ES-I3 (cell line): ENCODE data around the gene HNRNPC.

Experiments
- H3K36me3 ChIP-seq: 2 replicates; pipeline ENCODE4 v1.6.1; 2013; ENCODE audit warnings: mild to moderate bottlenecking, low read length, control low read depth, moderate library complexity; ENCODE audit not compliant: insufficient read depth
- H3K4me1 ChIP-seq: 2 replicates; pipeline ENCODE4 v1.6.1; 2013; ENCODE audit warnings: mild to moderate bottlenecking, control low read depth, low read length; ENCODE audit not compliant: insufficient read depth
- H3K9ac ChIP-seq: 2 replicates; pipeline ENCODE4 v1.6.1; 2013; ENCODE audit warnings: low read depth, mild to moderate bottlenecking, low read length, moderate library complexity
- H3K9me3 ChIP-seq: 2 replicates; pipeline ENCODE4 v1.6.1; 2013; ENCODE audit warnings: mild to moderate bottlenecking, low read length, moderate library complexity; ENCODE audit not compliant: control insufficient read depth, insufficient read depth

Gene HNRNPC

DNA sequence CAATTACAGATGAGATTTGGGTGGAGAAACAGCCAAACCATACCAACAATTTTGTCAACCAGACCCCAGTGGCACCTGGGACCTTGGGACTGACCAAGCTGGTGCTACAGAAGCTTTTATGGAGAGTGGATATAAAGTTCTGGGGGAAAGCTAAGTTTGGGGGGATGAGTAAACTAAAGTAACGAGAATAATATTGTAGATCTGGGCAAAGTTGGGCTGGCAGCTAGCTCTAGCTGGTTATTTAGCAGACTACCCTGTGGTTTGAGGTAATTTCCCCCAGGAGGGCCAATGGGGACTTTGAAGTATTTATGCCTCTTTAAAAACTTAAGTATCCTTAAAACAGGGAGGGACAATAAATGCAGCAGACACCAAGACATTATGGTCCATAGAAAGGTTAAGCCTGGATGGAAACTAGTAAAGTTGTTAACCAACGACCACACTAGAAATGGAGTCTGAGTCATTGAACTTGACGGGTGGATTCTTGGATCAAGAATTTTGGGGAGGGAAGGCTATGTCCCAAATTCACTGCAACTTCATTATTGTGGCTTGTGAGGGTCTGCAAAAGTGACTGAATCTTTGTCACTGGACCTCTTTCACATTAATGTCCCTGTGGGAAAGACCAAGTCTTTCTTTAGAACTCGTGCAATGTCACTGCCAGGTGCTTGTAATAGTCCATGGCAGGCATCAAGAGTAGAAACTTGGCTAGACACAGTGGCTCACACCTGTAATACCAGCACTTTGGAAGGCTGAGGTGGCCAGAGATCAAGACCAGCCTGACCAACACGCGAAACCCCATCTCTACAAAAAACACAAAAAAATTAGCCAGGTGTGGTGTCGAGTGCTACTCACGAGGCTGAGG, 64.8 kb downstream of the HNRNPC start:
- Histone ChIP-seq H3K9me3 (no peaks in the 10 kb centered on the region), H3K36me3 (peaks cover 31% of the 10 kb centered on the region), H3K9ac (no peak overlapping the region), H3K4me1 (no peaks in the 10 kb centered on the region)

DNA sequence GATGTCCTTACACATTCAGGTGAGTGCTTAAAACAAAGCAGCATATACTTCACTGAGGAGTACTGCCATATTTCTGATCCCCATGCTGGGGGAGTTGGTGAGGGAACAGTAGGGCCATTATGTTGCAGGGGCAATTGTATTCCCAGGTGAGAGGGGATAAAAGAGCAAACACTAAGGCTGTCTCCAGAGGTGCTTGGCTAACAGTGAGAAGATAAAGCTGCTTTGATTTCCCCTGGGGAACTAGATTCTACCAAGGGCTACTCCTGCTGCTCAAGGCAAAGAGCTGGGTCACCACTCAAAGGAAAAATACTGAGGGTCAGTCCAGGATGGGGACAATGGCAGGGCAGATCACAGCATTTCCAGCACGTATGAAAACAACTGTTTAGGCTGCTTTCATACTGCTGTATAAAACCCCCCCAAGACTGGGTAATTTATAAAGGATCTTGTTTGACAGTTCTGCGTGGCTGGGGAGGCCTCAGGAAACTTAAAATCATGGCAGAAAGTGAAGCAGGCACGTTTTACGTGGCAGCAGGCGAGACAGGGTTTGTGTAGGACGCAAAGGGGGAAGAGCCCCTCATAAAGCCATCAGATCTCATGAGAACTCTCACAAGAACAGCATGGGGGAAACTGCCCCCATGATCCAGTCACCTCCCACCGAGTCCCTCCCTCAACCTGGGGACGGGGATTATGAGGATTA, 65.6 kb downstream of the HNRNPC start:
- H3K36me3 ChIP-seq, result peaks cover 24% of the 10 kb centered on the region
- no peaks in the 10 kb centered on the region for H3K9me3 ChIP-seq
- H3K9ac ChIP-seq, result no peak overlapping the region
- H3K4me1 ChIP-seq, result no peaks in the 10 kb centered on the region

DNA sequence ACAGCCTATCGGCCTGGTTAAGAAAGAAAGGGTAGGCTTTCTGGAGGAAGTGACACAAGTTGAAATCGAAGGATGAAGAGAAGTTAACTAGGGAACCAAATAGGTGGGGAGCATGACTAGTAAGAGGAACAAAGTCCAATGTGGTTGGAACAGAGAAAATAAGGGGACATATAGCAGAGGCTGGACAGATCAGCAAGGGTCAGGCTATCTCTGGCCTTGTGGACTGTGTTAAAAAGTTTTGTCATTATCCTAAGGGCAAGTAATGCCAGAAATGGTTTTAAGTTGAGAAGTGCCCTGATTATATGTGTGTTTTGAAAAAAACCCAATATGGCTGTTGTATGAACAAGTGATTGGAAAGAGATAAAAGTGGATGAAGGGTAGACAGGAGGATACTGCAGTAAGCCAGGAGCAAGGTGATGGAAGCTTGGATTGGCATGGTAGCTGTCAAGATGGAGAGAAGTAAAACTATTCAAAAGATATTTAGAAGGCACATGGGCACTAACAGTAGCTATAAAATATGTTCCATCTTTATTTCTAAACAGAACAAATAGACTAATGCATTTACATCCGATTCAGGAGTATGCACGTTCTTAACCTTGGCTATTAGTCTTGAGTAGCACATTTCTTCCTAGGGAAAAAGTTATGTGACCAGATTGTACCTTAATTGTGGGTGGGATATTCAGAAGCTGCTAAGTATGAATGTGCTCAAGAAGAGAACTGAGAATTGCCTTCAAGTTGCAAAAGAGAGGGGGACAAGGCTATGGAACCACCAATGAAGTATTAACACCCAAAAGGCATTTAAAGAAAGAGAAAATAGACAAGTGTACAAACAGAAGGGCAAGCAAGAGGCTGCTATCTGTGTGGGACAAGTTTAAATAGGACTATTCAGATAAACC, 66.5 kb downstream of the HNRNPC start:
- H3K9ac ChIP-seq, result no peak overlapping the region
- peaks cover 17% of the 10 kb centered on the region for H3K36me3 ChIP-seq
- no peaks in the 10 kb centered on the region for H3K9me3 ChIP-seq
- H3K4me1 ChIP-seq, result no peaks in the 10 kb centered on the region

DNA sequence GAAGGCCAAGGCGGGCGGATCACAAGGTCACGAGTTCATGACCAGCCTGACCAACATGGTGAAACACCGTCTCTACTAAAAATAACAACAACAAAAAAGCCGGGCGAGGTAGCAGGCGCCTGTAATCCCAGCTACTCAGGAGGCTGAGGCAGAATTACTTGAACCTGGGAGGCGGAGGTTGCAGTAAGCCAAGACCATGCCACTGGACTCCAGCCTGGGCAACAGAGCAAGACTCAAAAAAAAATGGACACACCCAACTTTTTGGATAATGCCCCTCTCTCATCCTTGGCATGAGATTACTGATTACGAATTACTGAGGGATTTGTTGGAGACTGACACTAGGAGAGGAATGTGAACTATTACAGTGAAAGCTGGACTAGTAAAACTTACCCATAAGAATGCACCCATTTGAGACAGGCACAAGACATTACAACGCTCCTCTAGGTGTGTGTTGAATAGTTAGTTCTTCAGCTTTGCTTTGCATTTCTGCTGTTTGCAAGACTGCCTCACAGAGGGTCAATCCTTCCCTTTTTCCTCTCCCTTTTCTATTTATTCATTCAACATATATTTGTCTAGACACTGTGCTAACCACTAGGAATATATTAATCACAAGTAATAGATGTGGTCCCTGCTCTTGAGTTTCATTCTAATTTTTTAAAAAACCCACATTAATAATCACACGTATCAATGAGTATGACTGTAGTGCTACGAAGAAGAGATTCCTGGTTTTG, 67.3 kb downstream of the HNRNPC start:
- no peaks in the 10 kb centered on the region for H3K9me3 ChIP-seq
- H3K9ac ChIP-seq, result no peak overlapping the region
- H3K36me3 ChIP-seq, result peaks cover 15% of the 10 kb centered on the region
- H3K4me1 ChIP-seq, result no peaks in the 10 kb centered on the region

DNA sequence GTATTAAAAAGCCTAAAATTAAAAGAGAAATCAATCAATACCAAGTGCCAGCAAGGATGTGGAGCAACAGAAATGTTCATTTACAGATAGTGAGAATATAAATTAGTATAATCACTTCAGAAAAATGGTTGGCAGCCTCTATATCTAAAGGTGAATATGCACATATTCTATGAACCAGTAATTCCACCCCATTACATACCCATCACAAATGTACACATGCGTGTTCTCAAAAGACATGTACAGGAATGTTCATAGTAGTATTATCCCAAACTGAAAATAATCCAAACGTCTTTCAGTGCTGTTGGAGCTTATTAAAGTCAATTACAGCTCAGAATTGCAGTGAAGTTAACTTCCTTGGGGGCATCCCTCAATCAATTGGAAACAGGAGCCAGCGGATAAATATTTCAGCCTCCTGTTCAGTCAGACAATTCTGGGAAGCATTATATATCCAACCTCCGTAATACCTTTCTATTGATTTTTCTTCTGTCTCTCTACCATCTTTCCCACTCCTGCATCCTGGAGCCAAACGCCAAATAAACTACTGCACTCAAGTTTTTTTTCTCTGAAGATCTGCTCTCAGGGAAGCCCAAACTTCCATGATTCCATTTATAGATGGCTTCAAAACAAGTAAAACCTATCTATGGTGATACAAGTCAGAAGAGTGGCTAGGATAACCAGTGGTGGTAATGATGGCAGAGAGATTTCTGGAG, 68.3 kb downstream of the HNRNPC start:
- no peaks in the 10 kb centered on the region for H3K9me3 ChIP-seq
- no peak overlapping the region for H3K9ac ChIP-seq
- H3K36me3 ChIP-seq, result peaks cover 5% of the 10 kb centered on the region; the same call in 1 of the 2 replicates
- H3K4me1 ChIP-seq, result no peaks in the 10 kb centered on the region

DNA sequence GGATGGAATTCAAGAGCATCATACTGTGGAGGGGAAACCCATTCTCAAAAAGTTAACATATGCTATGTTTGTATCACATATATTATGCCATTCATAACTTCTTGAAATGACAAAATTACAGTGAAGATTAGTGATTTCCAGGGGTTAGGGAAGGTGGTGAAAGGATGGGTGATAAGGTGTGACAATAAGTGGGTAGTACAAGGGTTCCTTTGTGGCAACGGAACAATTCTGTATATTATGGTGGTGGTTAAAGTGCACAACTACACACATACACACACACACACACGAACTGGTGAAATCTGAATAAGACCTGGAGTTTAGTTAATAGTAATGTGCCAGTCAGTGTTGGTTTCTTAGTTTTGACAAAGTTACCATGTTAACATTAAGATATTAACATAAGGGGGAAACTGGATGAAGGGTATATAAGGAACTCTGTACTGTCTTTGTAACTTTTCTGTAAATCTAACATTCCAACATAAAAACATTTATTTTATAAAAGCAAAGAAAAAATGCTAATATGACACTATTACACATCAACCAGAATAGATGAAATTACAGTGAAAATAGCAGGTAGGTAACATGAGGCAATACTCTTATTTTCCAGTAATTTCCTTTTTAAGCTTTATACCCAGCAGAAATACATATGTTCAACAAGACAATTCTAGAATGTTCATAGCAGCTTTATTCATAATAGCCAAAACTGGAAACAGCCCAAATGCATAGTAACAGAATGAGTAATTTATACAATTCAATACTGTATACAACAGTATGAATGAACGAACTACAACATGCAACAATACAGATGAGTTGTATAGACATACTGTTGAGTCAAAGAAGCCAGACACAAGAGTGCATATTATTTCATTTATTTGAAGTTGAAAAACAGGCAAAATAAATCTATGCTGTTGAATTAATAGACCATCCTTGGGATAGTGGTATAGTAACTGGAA, 69.4 kb downstream of the HNRNPC start:
- Histone ChIP-seq H3K36me3 (no peaks in the 10 kb centered on the region), H3K4me1 (no peaks in the 10 kb centered on the region), H3K9me3 (no peaks in the 10 kb centered on the region), H3K9ac (no peak overlapping the region)

DNA sequence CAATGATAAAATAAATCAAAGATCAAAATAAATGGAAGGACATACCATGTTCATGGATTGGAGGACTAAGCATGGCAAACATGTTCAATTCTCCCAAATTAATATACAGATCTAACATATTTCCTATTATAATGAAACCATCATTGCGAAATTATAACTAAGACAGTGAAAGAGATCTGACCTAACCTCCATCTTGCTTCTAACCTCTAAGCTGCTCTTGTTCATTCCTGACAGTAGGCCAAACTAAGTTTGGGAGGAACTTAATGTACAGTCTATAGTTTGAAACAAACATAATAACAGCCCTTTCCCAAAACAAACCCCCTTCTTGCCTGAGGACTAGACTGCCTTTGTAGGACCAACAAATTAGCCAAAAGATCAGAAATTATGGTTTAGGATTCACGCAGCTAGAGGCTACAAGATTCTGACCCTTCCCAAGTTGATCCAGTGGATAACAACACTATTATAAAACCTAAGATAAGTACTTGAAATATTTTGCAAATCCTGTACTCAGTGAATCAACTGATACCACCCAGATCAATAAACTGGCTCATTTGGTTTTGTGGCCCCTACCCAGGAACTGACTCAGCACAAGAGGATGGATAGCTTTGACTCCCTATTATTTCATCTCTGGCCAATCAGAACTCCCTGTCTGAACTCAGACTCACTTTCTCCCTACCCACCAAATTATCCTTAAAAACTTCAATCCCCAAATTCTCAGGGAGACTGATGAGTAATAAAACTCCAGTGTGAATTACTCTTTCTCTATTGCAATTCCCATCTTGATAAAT, 71.6 kb downstream of the HNRNPC start:
- Histone ChIP-seq H3K36me3 (no peaks in the 10 kb centered on the region), H3K9me3 (no peaks in the 10 kb centered on the region), H3K4me1 (no peaks in the 10 kb centered on the region), H3K9ac (no peak overlapping the region)

DNA sequence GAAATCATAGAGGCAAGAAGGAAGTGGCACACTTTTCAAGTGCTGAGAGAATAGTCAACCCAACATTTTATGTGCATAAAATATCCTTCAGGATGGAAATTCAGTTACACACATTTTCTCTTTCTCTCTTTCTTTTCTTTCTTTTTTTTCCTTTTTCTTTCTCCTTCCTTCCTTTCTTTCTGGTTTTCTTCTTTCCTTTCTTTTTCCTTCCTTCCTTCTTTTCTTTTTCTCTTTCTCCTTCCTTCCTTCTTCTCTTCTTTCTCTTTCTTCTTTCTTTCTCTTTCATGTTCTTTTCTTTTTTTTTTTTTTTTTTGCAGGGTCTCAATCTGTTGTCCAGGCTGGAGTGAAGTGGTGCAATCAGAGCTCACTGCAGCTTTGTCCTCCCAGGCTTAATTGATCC, 74.6 kb downstream of the HNRNPC start:
- Histone ChIP-seq H3K4me1 (peaks cover 10% of the 10 kb centered on the region; the same call in 1 of the 2 replicates), H3K36me3 (no peaks in the 10 kb centered on the region), H3K9me3 (peaks cover 3% of the 10 kb centered on the region; the same call in 1 of the 2 replicates), H3K9ac (no peak overlapping the region)

DNA sequence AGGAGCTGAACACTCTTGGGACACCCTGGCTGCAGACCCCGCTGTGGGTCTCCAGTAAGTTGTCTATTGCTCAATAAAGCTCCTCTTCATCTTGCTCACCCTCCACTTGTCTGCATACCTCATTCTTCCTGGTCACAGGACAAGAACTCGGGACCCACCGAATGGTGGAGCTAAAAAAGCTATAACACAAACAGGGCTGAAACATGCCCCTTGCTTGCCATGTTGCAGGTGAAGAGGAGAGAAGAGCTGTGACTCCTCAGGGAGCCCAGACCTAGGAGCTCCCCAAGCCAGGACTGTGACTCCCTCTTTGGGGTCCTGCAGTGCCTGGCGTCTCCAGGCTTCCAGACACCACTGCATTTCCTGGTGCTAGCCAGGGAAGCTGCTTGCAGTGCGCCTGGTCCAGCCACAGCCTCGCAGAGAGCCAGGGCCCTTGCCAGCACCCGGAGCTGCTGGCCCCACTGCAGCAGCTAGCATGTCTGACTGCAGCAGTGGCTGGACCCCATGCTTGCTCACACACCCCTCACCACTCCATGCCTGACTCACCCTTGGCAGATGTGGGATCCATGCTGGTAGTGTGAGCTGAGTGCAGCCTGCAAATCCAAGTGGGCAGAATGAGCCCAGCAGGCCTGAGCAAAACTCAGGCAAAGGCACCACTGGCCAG, 76.2 kb downstream of the HNRNPC start:
- no peaks in the 10 kb centered on the region for H3K36me3 ChIP-seq
- H3K9ac ChIP-seq, result no peak overlapping the region
- peaks cover 10% of the 10 kb centered on the region; the same call in 1 of the 2 replicates for H3K4me1 ChIP-seq
- H3K9me3 ChIP-seq, result peaks cover 3% of the 10 kb centered on the region; the same call in 1 of the 2 replicates

DNA sequence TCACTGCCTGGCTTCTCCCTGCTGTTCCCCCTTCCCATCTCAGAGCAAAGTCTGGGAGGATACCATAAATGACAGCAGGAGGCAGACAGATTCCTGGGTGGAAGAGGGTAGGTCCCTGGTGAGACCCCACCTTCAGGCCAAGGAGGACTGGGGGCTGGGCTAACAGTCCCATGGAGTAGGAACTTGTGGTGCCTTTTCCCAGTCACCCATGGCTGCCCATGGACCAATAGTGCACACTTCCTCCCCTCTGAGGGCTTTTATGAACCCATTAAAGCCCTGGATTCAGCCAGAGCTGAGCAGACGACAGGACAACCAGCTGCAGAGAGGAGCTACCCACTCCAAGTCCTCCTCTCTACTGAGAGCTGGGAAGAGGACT, 76.8 kb downstream of the HNRNPC start:
- peak overlapping the region; percentile 46; the same call in 1 of the 2 replicates for H3K9ac ChIP-seq
- H3K4me1 ChIP-seq, result peaks cover 10% of the 10 kb centered on the region; the same call in 1 of the 2 replicates
- H3K36me3 ChIP-seq, result no peaks in the 10 kb centered on the region
- peaks cover 3% of the 10 kb centered on the region; the same call in 1 of the 2 replicates for H3K9me3 ChIP-seq

DNA sequence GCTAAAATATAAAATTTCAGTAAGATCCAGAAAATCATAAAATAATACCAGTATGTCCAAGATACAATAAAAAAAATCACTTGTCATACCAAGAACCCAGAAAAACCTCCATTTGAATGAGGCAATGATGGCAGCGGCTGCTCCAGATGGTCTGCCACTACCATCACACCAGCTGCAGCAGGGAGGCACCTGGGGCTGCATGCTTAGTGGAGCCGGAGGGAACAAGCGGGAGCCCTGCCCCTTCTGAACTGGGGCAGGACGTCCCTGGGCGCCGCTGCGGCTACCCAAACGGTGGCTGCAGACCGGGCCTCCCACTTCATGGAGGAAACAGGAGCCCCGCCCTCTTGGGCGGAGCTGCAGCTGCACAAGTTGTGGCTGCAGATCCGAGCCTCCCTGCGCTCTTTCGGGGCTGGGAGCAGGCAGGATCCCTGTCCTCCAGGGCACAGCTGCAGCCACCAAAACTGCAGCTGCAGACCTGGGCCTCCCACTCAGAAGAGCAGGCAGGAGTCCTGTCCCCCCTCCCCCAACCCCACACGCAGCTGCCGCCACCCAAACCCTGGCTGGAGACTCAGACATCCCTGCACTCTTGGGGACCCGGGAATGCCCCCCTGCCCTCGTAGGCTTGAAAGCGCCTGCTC, 77.3 kb downstream of the HNRNPC start:
- peaks cover 10% of the 10 kb centered on the region; the same call in 1 of the 2 replicates for H3K4me1 ChIP-seq
- H3K36me3 ChIP-seq, result no peaks in the 10 kb centered on the region
- H3K9ac ChIP-seq, result peak overlapping the region; percentile 46; the same call in 1 of the 2 replicates
- peaks cover 3% of the 10 kb centered on the region; the same call in 1 of the 2 replicates for H3K9me3 ChIP-seq
